Kidney (tissue), 14 donors: ENCODE measurements around the gene CHIT1. TPM values are rescaled to one million over a fixed set of nuclear protein-coding genes. Genes with fewer than 3 reads are reported as not detected.
"Not testable (repeated sequence)": the region's sequence is repeated elsewhere in the genome, so short reads cannot be mapped to it uniquely, and the experiment has no call there.

ENCODE experiments used
- DNase-seq, 5 donors: peaks; one replicate each; pipeline ENCODE4 v3.0.0-alpha.2; 2013 to 2020
- FAIRE-seq: peaks from 2 replicates; lab custom pipeline; 2012; peaks lifted over from hg19 to GRCh38; lab: Jason Lieb, UNC
- H3K27ac ChIP-seq, 2 donors: one replicate each; pipeline ENCODE4 v1.7.0; 2013; ENCODE audit warnings: low read depth in 2 of 2, low read length in 2 of 2, inconsistent platforms in 1 of 2
- H3K27me3 ChIP-seq: one replicate; pipeline ENCODE4 v1.7.1; 2013; ENCODE audit warnings: low read length, inconsistent platforms; ENCODE audit not compliant: control insufficient read depth, insufficient read depth
- H3K36me3 ChIP-seq, 3 donors: one replicate each; pipeline versions ENCODE4 v1.7.0 to v1.7.1; 2013; ENCODE audit warnings: low read length in 3 of 3, control low read depth in 1 of 3, inconsistent platforms in 1 of 3; ENCODE audit not compliant: insufficient read depth in 3 of 3, control insufficient read depth in 2 of 3
- H3K4me1 ChIP-seq, 3 donors: one replicate each; pipeline versions ENCODE4 v1.7.0 to v1.7.1; 2013; ENCODE audit warnings: low read length in 3 of 3, inconsistent platforms in 1 of 3, low read depth in 1 of 3; ENCODE audit not compliant: control insufficient read depth in 2 of 3, insufficient read depth in 2 of 3
- H3K4me3 ChIP-seq, 3 donors: one replicate each; pipeline versions ENCODE4 v1.7.0 to v1.8.1; 2013; ENCODE audit warnings: low read length in 3 of 3, control low read depth in 1 of 3, inconsistent platforms in 1 of 3
- H3K9ac ChIP-seq, 3 donors: one replicate each; pipeline versions ENCODE4 v1.7.0 to v1.7.1; 2013; ENCODE audit warnings: low read length in 3 of 3, control low read depth in 1 of 3, inconsistent platforms in 1 of 3
- H3K9me3 ChIP-seq, 3 donors: one replicate each; pipeline versions ENCODE4 v1.7.0 to v1.7.1; 2013; ENCODE audit warnings: low read length in 3 of 3, control low read depth in 1 of 3, inconsistent platforms in 1 of 3; ENCODE audit not compliant: control insufficient read depth in 2 of 3, insufficient read depth in 1 of 3
- CTCF ChIP-seq: IDR thresholded peaks from 3 replicates; pipeline ENCODE4 v1.5.1; 2012; ENCODE audit warnings: mild to moderate bottlenecking, moderate library complexity, borderline replicate concordance; ENCODE audit not compliant: insufficient read depth; ENCODE audit errors: extremely low read depth
- intact Hi-C: fragments of 100-400 bp; cut with DNase I; formaldehyde crosslinking; loops from one replicate; pipeline ENCODE4 v1.11.1; 2022
- polyA plus RNA-seq: library from polyadenylated mRNA; stranded (reverse); fragments of 350-450 nt; fragmentation: Illumina TruSeq; extraction: RNeasy Lipid Tissue Mini Kit (QIAGEN cat#74804); gene quantifications from one replicate; pipeline ENCODE4 v1.2.3, GENCODE V29; 2014; ENCODE audit warnings: low read depth, low replicate concordance; ENCODE audit not compliant: insufficient read depth
- total RNA-seq: library from RNA; stranded (reverse); fragmentation: NEBNext Ultra II Directional; extraction: Animal tissue kit (Norgen Biotek cat#: 25700); gene quantifications from one replicate; pipeline ENCODE4 v1.2.1, GENCODE V29; 2021
- donor health status: control.
- donor health status: control.
- donor health status: control.
- donor health status: control.
- donor health status: control.
- donor health status: DM: yes; HTN: yes; CAD: no.
- donor health status: Normal renal cell carcinoma (clear cell type).

Gene CHIT1
- total and polyA plus RNA-seq, 2 donors from 2014 or later = 1.1 TPM; not detected in 1

GRCh38 chr1:203239526-203240305, 10.2 kb upstream of the CHIT1 start:
- no peaks in the 10 kb centered on the region for H3K4me1 ChIP-seq
- intact Hi-C loops = no loop called here
- no peak for FAIRE-seq
- H3K27me3 ChIP-seq = no peaks in the 10 kb centered on the region
- no peak overlapping the region for H3K27ac ChIP-seq
- peaks cover 0 to 8% (median 0%) of the 10 kb centered on the region in 3 donors for H3K9me3 ChIP-seq
- no peak for DNase-seq
- H3K4me3 ChIP-seq = no peak overlapping the region
- no peak overlapping the region for H3K9ac ChIP-seq
- TF ChIP-seq CTCF = no peak
- H3K36me3 ChIP-seq = no peaks in the 10 kb centered on the region

- intact Hi-C loops = no loop called here
Measured at GRCh38 chr1:203239081-203239480, 9.6 kb upstream of the CHIT1 start.

GRCh38 chr1:203238535-203238934, 9.1 kb upstream of the CHIT1 start:
- no peak for FAIRE-seq

More at GRCh38 chr1:203239081-203239480, 9.6 kb upstream of the CHIT1 start:
- no peak overlapping the region for H3K27ac ChIP-seq
- peaks cover 0 to 8% (median 0%) of the 10 kb centered on the region in 3 donors for H3K9me3 ChIP-seq
- no peaks in the 10 kb centered on the region for H3K4me1 ChIP-seq
- H3K9ac ChIP-seq = no peak overlapping the region
- no peak for FAIRE-seq
- no peaks in the 10 kb centered on the region for H3K27me3 ChIP-seq
- no peak overlapping the region for H3K4me3 ChIP-seq
- no peak for TF ChIP-seq CTCF
- DNase-seq = no peak
- H3K36me3 ChIP-seq = no peaks in the 10 kb centered on the region

GRCh38 chr1:203234901-203235300, 5.4 kb upstream of the CHIT1 start:
- H3K36me3 ChIP-seq, H3K4me1 ChIP-seq, H3K9ac ChIP-seq, intact Hi-C loops, H3K27me3 ChIP-seq, FAIRE-seq, H3K9me3 ChIP-seq, H3K27ac ChIP-seq, H3K4me3 ChIP-seq, DNase-seq: not testable (repeated sequence)

More at GRCh38 chr1:203238535-203238934, 9.1 kb upstream of the CHIT1 start:
- no peak for TF ChIP-seq CTCF
- peaks cover 0 to 8% (median 3%) of the 10 kb centered on the region in 3 donors for H3K9me3 ChIP-seq
- no peaks in the 10 kb centered on the region for H3K27me3 ChIP-seq
- no peaks in the 10 kb centered on the region for H3K36me3 ChIP-seq
- H3K27ac ChIP-seq = no peak overlapping the region
- no peak overlapping the region for H3K9ac ChIP-seq
- no peaks in the 10 kb centered on the region for H3K4me1 ChIP-seq
- no peak overlapping the region for H3K4me3 ChIP-seq
- intact Hi-C loops = no loop called here
- DNase-seq = no peak
